ENCODE data around the gene PAQR7.

The PAQR7 gene

DNA sequence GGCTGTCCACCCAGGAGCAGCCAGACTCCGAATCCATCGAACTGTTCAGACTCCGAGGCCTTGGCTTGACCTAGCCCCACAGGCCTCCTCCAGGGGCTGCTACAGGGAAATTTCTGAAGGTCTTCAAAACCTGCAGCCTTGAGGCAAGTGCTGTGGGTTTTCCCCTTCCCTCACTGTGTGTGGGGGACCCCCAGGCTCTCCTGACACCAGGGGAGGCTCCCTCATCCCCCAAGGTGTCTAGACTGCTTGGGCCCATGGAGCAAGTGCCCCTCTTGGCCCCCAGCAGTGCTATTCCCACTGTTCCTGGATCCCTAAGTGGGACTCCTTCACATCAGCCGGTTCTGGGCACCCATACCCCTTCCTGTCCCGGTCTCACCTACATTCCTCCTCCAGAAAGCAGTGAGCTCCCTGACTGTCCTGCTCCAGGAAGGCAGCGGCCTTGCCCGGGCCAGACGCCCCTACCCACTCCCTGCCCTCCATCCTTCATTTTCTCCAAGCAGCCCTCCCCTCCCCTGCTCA is 814 bp downstream of the PAQR7 start:
- DNase-seq (ENCODE audit: low read depth in 1 of 2, low spot score in 1 of 2) = no peak

DNA sequence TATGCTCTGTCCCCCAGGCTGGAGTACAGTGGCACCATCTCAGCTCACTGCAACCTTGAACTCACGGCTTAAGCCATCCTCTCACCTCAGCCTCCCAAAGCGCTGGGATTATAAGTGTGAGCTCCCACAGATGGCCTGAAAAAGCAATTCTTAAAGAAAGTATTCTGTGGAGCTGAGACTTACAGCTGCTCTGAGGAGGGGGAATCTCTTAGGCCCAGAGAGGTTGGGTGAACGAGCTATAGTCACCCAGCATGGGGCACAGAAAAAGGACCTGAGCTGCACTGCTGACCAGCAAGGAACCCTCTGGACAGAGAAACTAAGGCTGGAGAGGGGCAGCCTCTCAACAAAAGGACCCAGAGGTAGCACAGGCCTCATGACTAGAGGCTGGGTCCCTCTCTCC is 1.3 kb downstream of the PAQR7 start:
- DNase-seq (ENCODE audit: low read depth in 1 of 2, low spot score in 1 of 2) = no peak

DNA sequence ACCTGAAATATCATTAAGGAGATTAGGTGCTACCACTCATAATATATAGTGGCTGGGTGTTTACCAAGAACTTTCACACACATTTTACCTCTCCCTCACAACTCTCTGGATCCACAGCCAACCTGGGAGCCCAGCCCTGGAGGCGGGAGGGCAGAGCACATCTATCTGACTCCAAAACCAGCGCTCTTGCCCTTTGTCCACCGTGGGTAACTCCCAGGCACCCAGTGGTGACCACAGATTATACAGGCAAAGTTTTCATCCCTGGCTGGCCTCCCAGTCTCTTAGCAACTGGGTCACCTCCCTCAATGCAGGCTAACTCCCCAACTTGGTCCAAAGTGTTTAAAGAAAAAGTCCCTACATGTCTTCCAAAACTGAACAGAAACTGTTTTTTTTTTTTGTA is 2.4 kb downstream of the PAQR7 start:
- DNase-seq (ENCODE audit: low read depth in 1 of 2, low spot score in 1 of 2) = no peak

DNA sequence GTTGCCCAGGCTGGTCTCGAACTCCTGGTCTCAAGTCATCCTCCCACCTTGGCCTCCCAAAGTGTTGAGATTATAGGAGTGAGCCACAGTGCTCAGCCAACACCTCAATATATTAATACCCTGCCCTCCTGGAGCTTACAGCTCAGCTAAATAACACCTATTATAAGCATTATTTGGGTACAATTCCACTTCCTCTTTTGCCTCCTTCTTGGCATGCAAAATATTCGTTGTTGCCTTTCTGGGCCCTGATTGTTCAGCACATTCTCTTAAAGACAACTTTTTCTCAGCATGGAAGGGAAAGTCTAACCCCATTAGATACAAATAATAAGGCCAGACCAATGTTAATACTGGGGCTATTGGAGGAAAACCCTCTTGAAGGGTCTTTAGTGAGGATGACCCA is 2.8 kb downstream of the PAQR7 start:
- DNase-seq (ENCODE audit: low read depth in 1 of 2, low spot score in 1 of 2) = no peak

DNA sequence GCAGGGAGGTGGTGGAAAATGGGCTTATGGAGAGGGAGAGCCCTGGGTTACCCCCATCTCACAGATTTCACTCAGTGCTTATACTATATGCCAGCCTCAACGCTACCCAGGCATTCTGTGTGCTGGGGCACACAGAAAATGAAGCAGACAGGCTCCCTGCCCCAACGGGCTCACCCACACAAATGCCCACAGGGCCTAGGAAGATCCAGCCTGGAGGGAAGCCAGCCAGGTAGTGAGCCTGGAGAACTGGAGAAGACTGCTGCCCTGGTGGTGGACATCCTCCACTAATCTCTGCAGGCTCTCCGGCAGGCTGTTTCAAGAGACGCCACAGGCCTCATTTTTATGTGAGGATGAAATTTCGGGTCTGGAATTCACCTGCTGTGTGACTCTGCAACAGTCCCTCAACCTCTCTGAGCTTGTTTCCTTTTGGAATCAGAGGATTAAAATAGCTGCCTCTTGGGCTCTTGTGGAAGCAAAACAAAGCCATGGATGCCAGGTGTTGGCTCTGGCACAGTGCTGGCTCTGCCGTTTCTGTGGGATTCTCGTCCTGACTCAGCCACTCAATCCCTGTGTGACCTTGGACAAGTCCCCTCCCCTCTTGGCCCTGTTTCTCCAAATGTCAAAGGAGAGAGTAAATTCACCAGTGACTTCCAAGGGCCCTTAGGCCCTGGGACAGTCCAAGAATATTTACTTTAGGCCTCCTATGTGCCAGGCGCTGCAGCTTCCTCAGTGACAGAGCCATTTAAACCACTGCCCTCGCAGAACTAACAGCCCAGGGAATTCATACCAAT is 3.6 kb downstream of the PAQR7 start:
- DNase-seq (ENCODE audit: low read depth in 1 of 2, low spot score in 1 of 2) = no peak

DNA sequence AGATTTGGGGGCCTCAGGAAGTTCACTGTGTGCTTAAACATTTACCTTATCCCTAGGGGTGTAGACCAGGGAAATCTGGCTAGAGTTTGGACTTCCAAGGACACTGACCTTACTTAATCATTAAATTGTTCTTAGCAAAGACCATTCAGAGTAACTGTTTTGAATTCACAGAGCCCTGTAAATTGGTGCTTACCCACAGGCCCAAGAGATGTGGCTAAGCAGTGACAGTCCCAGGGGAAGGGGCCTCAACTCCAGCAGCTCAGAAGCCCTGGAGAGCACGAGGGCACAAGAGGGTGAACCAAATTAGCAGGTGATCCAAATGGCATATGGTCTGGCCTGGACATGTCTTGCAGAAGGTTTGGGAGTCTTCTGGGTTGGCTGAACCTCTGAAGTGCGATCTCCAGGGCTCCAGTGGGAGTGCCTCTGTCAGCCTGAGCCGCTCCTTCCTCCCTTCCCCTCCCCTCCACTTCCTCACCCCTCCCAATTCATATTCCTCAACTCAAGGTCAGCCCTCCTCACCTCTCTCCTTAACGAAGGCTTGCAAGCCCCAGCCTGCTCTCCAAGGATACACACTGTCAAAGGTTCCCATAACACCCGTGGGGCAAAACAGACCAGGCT is 4.3 kb downstream of the PAQR7 start:
- DNase-seq (ENCODE audit: low read depth in 1 of 2, low spot score in 1 of 2) = no peak

DNA sequence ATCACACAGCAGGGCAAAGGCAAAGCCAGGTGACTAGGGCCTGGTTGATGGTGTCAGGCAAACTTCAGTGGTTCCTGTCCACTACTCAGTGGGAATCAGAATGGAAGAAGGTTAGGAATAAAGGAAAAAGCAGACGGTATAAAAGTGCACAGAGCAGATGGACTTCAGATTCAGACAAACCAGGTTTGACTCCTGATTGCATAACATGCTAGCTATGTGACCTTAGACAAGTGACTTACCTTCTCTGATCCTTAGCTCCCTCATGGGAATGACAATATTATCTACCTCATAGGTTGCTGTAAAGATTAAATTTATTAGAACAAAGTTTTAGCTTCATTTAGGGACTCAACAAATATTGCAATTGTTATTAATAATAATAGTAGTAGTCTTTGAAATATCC is 4.9 kb downstream of the PAQR7 start:
- no peak for DNase-seq (ENCODE audit: low read depth in 1 of 2, low spot score in 1 of 2)

DNA sequence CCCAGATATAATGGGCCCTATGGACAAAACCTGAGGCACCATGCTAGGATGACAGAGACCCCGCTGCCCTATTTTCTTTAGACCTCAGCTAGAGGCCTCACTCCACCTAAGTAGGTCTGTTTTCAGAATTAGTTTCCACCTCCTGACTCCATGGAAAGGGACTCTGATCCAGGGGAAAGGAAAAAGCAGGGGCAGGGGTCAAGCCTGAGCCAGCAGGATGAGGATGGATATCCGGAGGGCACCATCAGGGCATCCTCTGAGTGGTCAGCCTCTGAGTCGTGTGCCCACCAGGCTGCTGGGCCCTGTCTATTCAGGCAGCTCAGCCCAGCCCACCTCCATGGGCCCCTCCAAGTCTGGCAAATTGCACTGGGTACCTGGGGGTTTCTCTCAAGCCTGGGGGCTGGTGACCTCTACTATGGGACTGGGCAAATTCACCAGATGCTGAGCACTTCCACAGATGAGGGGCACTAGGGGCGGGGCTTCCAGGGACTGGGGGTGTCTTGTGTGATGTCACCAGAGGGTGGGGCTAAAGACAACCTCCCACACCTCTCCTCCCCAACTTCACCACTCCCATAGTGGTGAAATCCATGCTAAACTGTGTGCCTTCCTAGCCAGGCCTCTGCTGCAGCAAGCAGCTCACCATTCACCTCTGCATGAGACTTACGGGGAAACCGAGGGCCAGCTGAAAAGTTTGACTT is 5.5 kb downstream of the PAQR7 start:
- no peak for DNase-seq (ENCODE audit: low read depth in 1 of 2, low spot score in 1 of 2)

DNA sequence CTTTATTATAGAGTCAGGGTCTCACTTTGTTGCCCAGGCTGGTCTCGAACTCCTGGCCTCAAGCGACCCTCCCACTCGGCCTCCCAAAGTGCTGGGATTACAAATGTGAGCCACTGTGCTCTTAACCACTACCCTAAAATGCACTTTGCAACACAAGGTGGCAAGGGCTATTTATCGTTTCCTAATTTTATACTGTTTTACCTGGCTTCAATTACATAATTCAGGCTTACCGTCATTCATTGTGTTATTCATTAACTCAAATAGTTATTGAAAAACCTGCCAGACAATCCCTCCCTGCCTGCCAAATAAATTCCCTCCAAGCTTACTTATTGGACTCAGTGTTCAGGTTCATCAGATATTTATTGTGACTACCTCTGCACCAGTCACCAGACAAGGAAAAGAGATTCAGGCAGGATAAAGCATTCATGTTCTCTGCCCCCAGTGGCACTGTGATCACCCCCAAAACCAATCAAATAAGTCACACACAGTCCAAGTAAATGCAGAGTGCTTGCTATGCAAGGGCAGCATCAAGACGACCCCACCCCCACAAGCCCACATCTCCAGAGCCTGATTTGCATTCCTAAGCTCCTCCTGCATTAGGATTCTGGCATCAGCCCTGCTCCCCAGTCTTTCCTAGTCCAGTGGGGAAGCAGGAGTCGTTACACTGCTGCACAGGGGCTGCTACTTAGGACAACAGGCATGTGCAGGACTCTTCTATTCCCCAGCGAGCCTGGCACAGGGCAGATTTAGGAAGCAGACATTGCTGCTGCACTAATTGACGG is 8.1 kb downstream of the PAQR7 start:
- no peak for DNase-seq (ENCODE audit: low read depth in 1 of 2, low spot score in 1 of 2)

DNA sequence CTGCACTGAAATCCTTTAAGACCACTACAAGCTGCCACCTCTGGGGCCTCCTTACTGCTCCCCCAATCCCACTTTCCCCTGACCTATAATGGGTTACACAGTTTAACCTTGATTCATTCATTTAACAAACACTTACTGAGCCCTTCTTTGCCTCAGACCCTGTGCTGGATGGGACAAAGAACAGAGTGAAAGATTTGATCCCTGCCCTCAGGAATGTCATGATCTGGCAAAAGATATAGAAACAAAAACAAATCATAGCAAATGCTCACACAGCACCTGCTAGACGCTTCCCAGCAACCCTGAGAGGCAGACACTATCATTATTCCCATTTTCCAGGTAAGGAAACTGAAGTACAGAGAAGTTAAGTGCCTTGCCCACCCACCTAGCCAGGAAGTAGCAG is 9.2 kb downstream of the PAQR7 start:
- no peak for DNase-seq (ENCODE audit: low read depth in 1 of 2, low spot score in 1 of 2)

DNA sequence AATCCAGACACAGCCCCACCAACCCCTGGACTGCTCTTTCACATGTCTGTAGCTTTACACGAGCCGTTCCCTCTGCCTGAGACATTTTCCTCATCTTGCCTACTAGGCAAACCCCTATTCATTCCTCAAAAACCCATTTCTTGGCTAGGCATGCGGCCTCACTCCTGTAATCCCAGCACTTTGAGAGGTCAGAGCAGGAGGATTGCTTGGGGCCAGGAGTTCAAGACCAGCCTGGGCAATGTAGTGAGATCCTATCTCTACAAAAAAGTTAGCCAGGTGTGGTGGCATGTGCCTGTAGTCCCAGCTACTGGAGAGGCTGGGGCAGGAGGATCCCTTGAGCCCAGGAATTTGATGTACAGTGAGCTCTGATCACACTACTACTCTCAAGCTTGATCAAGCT is 11.1 kb downstream of the PAQR7 start:
- DNase-seq (ENCODE audit: low read depth in 1 of 2, low spot score in 1 of 2) = no peak

DNA sequence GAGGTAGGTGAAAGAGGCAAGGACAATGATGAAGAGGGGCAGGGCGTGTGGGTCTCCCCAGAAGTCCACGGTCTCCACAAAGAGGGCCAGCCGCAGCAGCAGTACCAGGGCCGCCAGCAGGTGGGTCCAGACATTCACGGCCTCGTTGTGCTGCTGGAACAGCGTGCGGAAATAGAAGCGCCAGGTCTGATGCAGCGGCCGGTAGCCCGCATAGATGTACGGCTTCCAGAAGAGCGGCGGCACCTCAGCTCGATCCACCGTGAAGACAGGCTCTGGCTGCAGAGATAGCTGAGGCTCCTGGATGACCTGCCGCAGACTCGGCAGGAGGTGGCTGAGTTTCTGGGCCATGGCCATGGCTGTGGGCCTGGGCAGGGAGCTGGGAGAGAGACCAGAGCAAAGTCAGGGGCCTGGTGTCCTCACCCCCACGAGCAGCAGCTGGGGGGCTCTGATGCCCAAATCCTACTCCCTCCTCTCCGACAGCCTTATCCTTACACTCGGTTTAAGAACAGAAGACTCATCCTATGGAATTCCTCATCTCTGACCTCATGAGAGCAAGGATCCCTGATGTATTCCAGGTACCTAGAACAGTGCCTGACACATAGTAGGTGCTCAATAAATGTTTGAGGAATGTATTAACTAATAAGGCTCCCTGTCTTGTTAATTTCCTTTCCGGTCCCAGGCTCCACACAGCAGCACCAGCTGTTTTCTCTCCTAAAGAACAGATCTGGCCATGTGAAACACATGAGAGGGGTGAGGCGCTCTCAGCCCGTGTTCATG is 11.8 kb downstream of the PAQR7 start:
- no peak for DNase-seq (ENCODE audit: low read depth in 1 of 2, low spot score in 1 of 2)

DNA sequence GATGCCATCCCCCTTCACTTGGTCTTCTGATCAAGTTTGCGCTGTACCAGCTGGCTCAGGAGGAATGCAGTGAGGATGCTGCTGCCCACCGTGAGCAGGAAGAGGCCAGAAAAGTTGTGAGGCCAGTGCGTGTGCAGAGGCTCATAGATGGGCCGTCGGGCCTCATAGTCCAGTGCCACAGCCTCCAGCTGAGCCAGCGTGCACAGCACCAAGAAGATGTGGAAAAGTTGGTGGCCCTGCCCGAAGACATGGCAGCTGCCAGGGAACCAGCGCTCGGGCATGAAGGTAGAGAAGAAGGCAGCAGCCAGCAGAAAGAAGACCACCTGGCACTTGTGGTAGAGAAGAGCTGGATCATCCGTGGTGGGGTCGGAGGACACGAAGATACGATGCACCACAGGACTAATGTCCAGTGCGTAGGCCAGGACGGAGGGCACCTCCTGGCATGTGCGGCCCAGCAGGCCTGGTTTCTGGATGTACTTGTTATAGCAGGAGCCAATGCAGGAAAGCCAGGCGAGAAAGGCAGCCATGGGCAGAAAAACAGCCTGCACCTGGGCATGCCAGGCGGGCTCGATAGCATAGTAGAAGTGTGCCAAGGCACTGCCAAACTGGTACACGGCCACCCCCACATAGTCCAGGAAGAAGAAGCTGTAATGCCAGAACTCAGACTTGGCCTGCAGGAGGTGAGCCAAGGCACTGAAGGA is 12.6 kb downstream of the PAQR7 start:
- DNase-seq (ENCODE audit: low read depth in 1 of 2, low spot score in 1 of 2) = no peak

DNA sequence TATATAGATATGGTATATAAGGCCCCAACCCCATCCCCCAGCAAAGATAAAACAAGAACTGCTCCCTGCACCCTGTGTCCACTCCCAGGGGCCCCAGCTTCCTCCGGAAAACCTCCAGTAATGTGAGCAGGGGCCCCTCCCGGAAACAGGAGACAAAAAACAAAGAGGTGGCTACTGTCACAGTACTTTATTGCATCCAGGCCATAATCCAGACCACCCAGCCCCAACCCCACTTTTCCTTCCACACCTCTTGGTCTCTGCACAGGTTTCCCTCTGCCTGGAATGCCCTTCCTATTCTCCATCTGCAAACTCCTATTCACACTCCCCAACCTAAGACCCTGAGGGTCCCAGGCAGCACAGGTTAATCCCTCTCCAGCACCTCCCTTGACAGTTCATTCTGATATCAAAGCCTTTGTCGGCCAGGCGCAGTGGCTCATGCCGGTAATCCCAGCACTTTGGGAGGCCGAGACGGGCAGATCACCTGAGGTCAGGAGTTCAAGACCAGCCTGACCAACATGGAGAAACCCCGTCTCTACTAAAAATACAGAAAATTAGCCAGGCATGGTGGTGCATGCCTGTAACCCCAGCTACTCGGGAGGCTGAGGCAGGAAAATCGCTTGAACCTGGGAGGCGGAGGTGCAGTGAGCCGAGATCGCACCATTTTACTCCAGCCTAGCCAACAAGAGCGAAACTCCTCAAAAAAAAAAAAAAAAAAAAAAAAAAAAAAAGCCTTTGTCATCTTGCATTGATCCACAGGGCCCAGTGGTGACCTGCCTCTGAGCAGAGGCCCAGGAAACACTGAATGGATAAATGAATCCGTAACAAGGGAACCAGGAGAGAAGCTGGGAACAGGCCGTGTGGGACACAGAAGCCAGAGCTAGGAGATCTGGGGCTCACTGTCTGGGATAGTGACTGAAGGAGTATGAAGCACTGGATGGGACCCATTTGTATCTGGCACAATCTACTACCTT is 13.9 kb downstream of the PAQR7 start:
- DNase-seq (ENCODE audit: low read depth in 1 of 2, low spot score in 1 of 2) = no peak

DNA sequence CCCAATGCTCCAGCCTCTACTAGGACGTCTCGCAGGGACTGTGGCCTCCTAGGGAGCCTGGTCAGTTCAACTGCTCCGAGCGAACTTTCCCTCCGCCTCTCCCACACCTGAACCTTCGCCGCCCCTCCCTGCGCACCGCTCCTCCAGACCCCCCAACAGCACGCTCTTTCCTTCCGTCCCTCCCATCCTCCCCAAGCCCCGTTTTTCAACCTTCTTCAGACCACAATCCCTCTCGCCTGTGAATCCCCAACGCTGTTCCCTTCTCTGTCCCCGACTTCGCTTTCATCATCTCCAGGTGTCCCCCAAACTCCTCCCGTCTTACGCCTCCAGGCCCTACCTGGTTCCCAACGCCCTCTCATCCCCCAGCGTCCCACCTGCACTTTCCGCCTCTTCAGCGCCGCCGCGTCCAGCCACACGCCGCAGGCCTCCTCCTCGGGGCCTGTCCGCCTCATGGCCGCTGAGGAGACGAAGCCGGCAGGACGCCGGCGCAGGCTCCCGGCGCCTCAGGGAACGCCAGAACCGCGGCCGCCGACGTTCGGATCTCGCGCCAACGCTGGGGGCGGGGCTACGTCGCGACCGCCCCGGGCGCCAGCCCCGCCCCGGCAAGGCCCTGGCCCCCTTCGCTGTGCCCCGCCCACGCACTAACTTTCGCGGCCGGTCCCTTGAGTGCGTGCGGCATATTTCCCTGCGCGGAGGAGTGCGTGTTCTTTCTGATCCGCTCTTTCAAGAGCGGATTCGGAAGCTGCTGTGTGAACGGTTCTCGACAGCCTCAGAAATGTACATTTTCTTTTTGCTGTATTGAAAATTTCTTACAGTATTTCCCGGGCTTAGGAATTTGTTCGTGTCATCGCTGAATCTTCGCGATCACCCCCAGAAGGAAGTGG is 16.4 kb downstream of the PAQR7 start, which contains the start of gene AUNIP:
Gene AUNIP, minus strand, starts transcription at position 552 of the 884 bp plus-strand sequence. Its CDS starts 100 bp downstream, at position 452.
- peak; percentile 72 to 84 for DNase-seq (ENCODE audit: low read depth in 1 of 2, low spot score in 1 of 2)

DNA sequence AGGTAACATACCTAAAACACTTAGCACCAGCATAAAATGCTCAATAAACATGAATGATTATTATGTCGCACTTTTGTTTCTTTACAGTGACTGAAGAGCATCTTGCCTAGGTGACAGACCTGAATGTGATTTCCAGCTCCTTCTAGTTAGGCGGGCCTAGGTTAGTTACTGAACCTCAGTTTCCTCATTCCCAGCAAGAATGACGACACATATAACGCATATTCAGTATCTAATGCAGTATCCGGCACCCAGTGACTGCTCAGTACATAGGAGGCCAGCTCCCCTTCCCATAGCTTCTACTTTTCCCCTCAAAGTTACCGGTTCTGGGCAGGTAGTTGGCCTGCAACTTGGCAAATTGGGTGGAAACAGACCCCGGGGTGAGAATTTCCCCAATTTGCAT is 17.0 kb downstream of the PAQR7 start:
- no peak for DNase-seq (ENCODE audit: low read depth in 1 of 2, low spot score in 1 of 2)

DNA sequence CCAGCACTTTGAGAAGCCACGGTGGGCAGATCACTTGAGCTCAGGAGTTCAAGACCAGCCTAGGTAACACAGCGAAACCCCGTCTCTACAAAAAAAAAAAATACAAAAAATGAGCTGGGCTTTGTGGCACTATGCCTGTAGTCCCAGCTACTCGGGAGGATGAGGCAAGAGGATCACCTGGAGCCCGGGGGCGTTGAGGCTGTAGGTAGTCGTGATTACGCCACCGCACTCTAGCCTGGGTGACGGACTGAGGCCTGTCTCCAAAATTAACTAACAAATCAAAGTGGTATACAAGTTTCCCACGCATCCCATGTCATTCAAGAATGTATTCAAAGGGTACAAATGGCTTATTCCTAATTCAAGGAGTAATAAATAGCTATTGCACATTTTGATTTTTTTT is 18.7 kb downstream of the PAQR7 start:
- no peak for DNase-seq (ENCODE audit: low read depth in 1 of 2, low spot score in 1 of 2)

DNA sequence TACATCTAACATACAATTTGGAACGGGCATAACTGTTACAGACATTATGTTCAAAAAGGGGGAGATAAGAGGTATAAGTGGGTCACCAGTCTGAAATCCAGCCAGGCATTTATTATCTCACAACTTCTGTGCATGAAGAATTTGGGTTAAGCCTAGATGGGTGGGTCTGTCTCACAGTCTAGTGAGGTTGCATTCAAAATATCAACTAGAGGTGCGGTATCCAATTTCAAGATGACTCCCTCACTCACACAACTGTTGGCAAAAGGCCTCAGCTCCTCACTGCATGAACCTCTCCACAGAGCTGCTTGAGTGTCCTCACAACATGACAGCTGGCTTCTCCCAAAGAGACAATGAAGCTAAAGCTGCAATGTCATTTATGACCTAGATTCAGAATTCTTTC is 21.0 kb downstream of the PAQR7 start:
- no peak for DNase-seq (ENCODE audit: low read depth in 1 of 2, low spot score in 1 of 2)
